H9 (cell line): ENCODE results near the gene TMED3. TPM values are rescaled to one million over a fixed set of nuclear protein-coding genes. Genes with fewer than 3 reads are reported as not detected.

Source experiments
- DNase-seq: peaks from one replicate; pipeline ENCODE4 v3.0.0-alpha.2; 2017
- H2AFZ ChIP-seq: one replicate; pipeline ENCODE4 v1.6.1; 2013; ENCODE audit warnings: mild to moderate bottlenecking, low read length, control low read depth, moderate library complexity
- H2AK5ac ChIP-seq: 2 replicates; pipeline ENCODE4 v1.6.1; 2013; ENCODE audit warnings: low read length, control low read depth, mixed read lengths; ENCODE audit not compliant: insufficient read length
- H2BK120ac ChIP-seq: one replicate; pipeline ENCODE4 v1.6.1; 2013; ENCODE audit warnings: low read depth, mild to moderate bottlenecking, low read length, control low read depth, inconsistent platforms; ENCODE audit not compliant: poor library complexity, severe bottlenecking
- H2BK12ac ChIP-seq: 2 replicates; pipeline ENCODE4 v1.6.1; 2013; ENCODE audit warnings: low read length, control low read depth, mixed read lengths, low read depth; ENCODE audit not compliant: insufficient read length
- H2BK15ac ChIP-seq: 2 replicates; pipeline ENCODE4 v1.6.1; 2013; ENCODE audit warnings: low read depth, low read length, control low read depth
- H2BK20ac ChIP-seq: one replicate; pipeline ENCODE4 v1.6.1; 2013; ENCODE audit warnings: low read depth, mild to moderate bottlenecking, low read length, control low read depth, inconsistent platforms; ENCODE audit not compliant: poor library complexity, severe bottlenecking
- H2BK5ac ChIP-seq: 2 replicates; pipeline ENCODE4 v1.6.1; 2013; ENCODE audit warnings: low read length, control low read depth, mixed read lengths; ENCODE audit not compliant: insufficient read length
- H3K14ac ChIP-seq: 2 replicates; pipeline ENCODE4 v1.6.1; 2013; ENCODE audit warnings: low read length, control low read depth; ENCODE audit not compliant: insufficient read depth
- H3K18ac ChIP-seq: 2 replicates; pipeline ENCODE4 v1.6.1; 2013; ENCODE audit warnings: low read depth, mild to moderate bottlenecking, mixed read lengths, low read length, control low read depth; ENCODE audit not compliant: insufficient read length
- H3K23ac ChIP-seq: 2 replicates; pipeline ENCODE4 v1.6.1; 2013; ENCODE audit warnings: low read length, control low read depth, mixed read lengths, low read depth; ENCODE audit not compliant: insufficient read length
- H3K23me2 ChIP-seq: 2 replicates; pipeline ENCODE4 v1.6.1; 2013; ENCODE audit warnings: low read depth, mild to moderate bottlenecking, mixed read lengths, low read length, control low read depth; ENCODE audit not compliant: insufficient read length, poor library complexity, severe bottlenecking
- H3K27ac ChIP-seq: 2 replicates; pipeline ENCODE4 v1.5.1; 2013; ENCODE audit warnings: low read length, control low read depth, mixed read lengths, low read depth; ENCODE audit not compliant: insufficient read length
- H3K27me3 ChIP-seq: 2 replicates; pipeline ENCODE4 v1.6.1; 2013; ENCODE audit warnings: low read length, control low read depth, inconsistent platforms; ENCODE audit not compliant: insufficient read depth
- H3K4ac ChIP-seq: 2 replicates; pipeline ENCODE4 v1.6.1; 2013; ENCODE audit warnings: low read depth, mild to moderate bottlenecking, control low read depth, inconsistent platforms, low read length, moderate library complexity
- H3K4me1 ChIP-seq: 2 replicates; pipeline ENCODE4 v1.6.1; 2013; ENCODE audit warnings: low read length, control low read depth, inconsistent platforms; ENCODE audit not compliant: insufficient read depth
- H3K4me2 ChIP-seq: 2 replicates; pipeline ENCODE4 v1.6.1; 2013; ENCODE audit warnings: low read length, control low read depth, mixed read lengths; ENCODE audit not compliant: insufficient read length, insufficient read depth
- H3K56ac ChIP-seq: 2 replicates; pipeline ENCODE4 v1.6.1; 2013; ENCODE audit warnings: low read depth, mild to moderate bottlenecking, mixed read lengths, low read length, control low read depth; ENCODE audit not compliant: insufficient read length
- H3K79me1 ChIP-seq: 2 replicates; pipeline ENCODE4 v1.6.1; 2013; ENCODE audit warnings: low read depth, mild to moderate bottlenecking, moderate library complexity, low read length, control low read depth, inconsistent platforms; ENCODE audit not compliant: insufficient read depth, poor library complexity, severe bottlenecking
- H3K79me2 ChIP-seq: 2 replicates; pipeline ENCODE4 v1.6.1; 2013; ENCODE audit warnings: low read length, control low read depth, inconsistent platforms; ENCODE audit not compliant: insufficient read depth
- H3K9ac ChIP-seq: 2 replicates; pipeline ENCODE4 v1.6.1; 2013; ENCODE audit warnings: low read length, control low read depth, mixed read lengths; ENCODE audit not compliant: insufficient read length; ENCODE audit errors: extremely low read depth
- H3K9me3 ChIP-seq: one replicate; pipeline ENCODE4 v1.6.1; 2013; ENCODE audit warnings: low read depth, low read length, inconsistent platforms; ENCODE audit not compliant: control insufficient read depth
- H3T11ph ChIP-seq: one replicate; pipeline ENCODE4 v1.6.1; 2013; ENCODE audit warnings: mild to moderate bottlenecking, low read length, control low read depth, inconsistent platforms
- H4K20me1 ChIP-seq: one replicate; pipeline ENCODE4 v1.6.1; 2013; ENCODE audit not compliant: control insufficient read depth, insufficient read length, insufficient read depth
- H4K5ac ChIP-seq: 2 replicates; pipeline ENCODE4 v1.6.1; 2013; ENCODE audit warnings: low read depth, mild to moderate bottlenecking, mixed read lengths, low read length, control low read depth; ENCODE audit not compliant: insufficient read length
- H4K8ac ChIP-seq: replicated peaks from 2 replicates; pipeline ENCODE4 v1.6.1; 2013; ENCODE audit warnings: low read length, control low read depth, mixed read lengths, low read depth; ENCODE audit not compliant: insufficient read length
- H4K91ac ChIP-seq: 2 replicates; pipeline ENCODE4 v1.6.1; 2013; ENCODE audit warnings: low read depth, mild to moderate bottlenecking, moderate library complexity, mixed read lengths, low read length, control low read depth; ENCODE audit not compliant: insufficient read length
- H3K27ac Mint-ChIP-seq, 3 experiments: 2 replicates in 2 of 3; 3 replicates in 1 of 3; pipeline ENCODE4 v1.8.0; 2020 to 2021; ENCODE audit warnings: mixed read lengths in 3 of 3, mild to moderate bottlenecking in 1 of 3, moderate library complexity in 1 of 3
- H3K27me3 Mint-ChIP-seq: 2 replicates; pipeline ENCODE4 v1.8.0; 2021; ENCODE audit warnings: low read depth, mild to moderate bottlenecking, moderate library complexity, mixed read lengths
- H3K36me3 Mint-ChIP-seq, 3 experiments: 2 replicates in 2 of 3; 3 replicates in 1 of 3; pipeline ENCODE4 v1.8.0; 2020 to 2021; ENCODE audit warnings: low read depth in 3 of 3, mixed read lengths in 3 of 3; ENCODE audit not compliant: insufficient read depth in 1 of 3
- H3K4me1 Mint-ChIP-seq, 2 experiments: 2 replicates each; pipeline ENCODE4 v1.8.0; 2020; ENCODE audit warnings: mixed read lengths in 2 of 2
- H3K4me3 Mint-ChIP-seq, 2 experiments: 2 replicates in 1 of 2; 3 replicates in 1 of 2; pipeline ENCODE4 v1.8.0; 2020 to 2021; ENCODE audit warnings: mild to moderate bottlenecking in 2 of 2, mixed read lengths in 2 of 2, moderate library complexity in 1 of 2
- H3K9me3 Mint-ChIP-seq, 2 experiments: 2 replicates in 1 of 2; 3 replicates in 1 of 2; pipeline ENCODE4 v1.8.0; 2020; ENCODE audit warnings: mild to moderate bottlenecking in 2 of 2, mixed read lengths in 2 of 2, moderate library complexity in 1 of 2
- WGBS: extraction: QIAGEN DNeasy Blood & Tissue Kit; methylation state at CpG from one replicate; pipeline ENCODE4 v1.1.7; 2013; ENCODE audit warnings: missing lambda C conversion rate, low lambda C conversion rate, mixed read lengths; ENCODE audit not compliant: insufficient read length; ENCODE audit errors: extremely low coverage; 5-methylcytosine and 5-hydroxymethylcytosine counted together
- total RNA-seq: library from RNA; stranded (reverse); gene quantifications from 2 replicates; pipeline ENCODE4 v1.2.1, GENCODE V29; 2021
- TF ChIP-seq, protein P1 (sequence below): fragments of 200-600 bp; sonication (generic); conservative IDR thresholded peaks from 3 replicates; pipeline ENCODE4 v1.8.0; 2021; ENCODE audit warnings: antibody characterized with exemption, mild to moderate bottlenecking

Gene TMED3
- total RNA-seq, 1 experiment from 2014 or later = 46.4 TPM

DNA sequence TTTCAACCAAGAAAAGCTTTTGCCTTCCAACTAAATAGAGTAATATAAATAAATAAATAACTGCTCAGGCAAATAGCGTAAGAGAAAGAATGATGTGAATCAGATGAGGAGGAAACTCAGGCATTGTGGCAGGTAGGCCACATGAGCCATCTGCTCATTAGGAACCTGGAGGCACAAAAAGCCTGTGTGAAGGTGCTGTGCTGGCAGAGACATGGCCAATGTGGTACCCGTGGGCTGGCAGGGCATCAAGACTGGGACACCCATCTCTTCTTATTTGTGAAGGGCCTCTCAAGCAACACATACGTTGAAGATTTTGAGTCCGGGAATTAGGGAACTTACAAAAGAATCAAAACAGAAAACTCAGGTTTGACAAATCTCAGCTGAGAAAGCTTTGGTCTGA is 18.9 kb upstream of the TMED3 start:
- no peaks in the 10 kb centered on the region for H3K9me3 Mint-ChIP-seq
- no peak overlapping the region for H4K91ac ChIP-seq
- H3K27ac Mint-ChIP-seq = no peak overlapping the region
- no peak overlapping the region for H3K4me2 ChIP-seq
- H3K23me2 ChIP-seq = no peaks in the 10 kb centered on the region
- TF ChIP-seq, protein P1, sequence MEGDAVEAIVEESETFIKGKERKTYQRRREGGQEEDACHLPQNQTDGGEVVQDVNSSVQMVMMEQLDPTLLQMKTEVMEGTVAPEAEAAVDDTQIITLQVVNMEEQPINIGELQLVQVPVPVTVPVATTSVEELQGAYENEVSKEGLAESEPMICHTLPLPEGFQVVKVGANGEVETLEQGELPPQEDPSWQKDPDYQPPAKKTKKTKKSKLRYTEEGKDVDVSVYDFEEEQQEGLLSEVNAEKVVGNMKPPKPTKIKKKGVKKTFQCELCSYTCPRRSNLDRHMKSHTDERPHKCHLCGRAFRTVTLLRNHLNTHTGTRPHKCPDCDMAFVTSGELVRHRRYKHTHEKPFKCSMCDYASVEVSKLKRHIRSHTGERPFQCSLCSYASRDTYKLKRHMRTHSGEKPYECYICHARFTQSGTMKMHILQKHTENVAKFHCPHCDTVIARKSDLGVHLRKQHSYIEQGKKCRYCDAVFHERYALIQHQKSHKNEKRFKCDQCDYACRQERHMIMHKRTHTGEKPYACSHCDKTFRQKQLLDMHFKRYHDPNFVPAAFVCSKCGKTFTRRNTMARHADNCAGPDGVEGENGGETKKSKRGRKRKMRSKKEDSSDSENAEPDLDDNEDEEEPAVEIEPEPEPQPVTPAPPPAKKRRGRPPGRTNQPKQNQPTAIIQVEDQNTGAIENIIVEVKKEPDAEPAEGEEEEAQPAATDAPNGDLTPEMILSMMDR = no peak
- H3K27me3 Mint-ChIP-seq = peaks cover 60% of the 10 kb centered on the region
- no peak overlapping the region for H3K27ac ChIP-seq
- H2AK5ac ChIP-seq = no peak overlapping the region
- H3K27me3 ChIP-seq = peaks cover 2% of the 10 kb centered on the region; the same call in 1 of the 2 replicates
- H3K18ac ChIP-seq = no peak overlapping the region
- DNase-seq = no peak
- H2BK20ac ChIP-seq = no peak overlapping the region
- no peak overlapping the region for H3K56ac ChIP-seq
- no peak overlapping the region for H3K4me3 Mint-ChIP-seq
- no peak overlapping the region for H2BK5ac ChIP-seq
- no peak overlapping the region for H2AFZ ChIP-seq
- H3K14ac ChIP-seq = no peak overlapping the region
- H3K4ac ChIP-seq = no peak overlapping the region
- H3K79me1 ChIP-seq = no peaks in the 10 kb centered on the region
- no peaks in the 10 kb centered on the region for H3K79me2 ChIP-seq
- no peaks in the 10 kb centered on the region for H3K9me3 ChIP-seq
- no peak overlapping the region for H3T11ph ChIP-seq
- H2BK15ac ChIP-seq = no peak overlapping the region
- no peaks in the 10 kb centered on the region for H3K36me3 Mint-ChIP-seq
- no peak overlapping the region for H4K8ac ChIP-seq
- WGBS = no CpG with 5 or more reads among the region's 4 CpGs
- H3K23ac ChIP-seq = no peak overlapping the region
- H3K9ac ChIP-seq = no peak overlapping the region
- no peaks in the 10 kb centered on the region for H3K4me1 Mint-ChIP-seq
- H4K5ac ChIP-seq = no peak overlapping the region
- no peaks in the 10 kb centered on the region for H4K20me1 ChIP-seq
- no peak overlapping the region for H2BK12ac ChIP-seq
- H2BK120ac ChIP-seq = no peak overlapping the region
- no peaks in the 10 kb centered on the region for H3K4me1 ChIP-seq
